Suprapubic skin (tissue), 3 donors: ENCODE results near the gene SLC28A1.

Source experiments
- CTCF ChIP-seq, 2 donors: fragments of 200-600 bp in 1 of 2; fragments of 450-650 bp in 1 of 2; sonication (generic) in 1 of 2; IDR thresholded peaks; one replicate each; pipeline ENCODE4 v1.5.1; 2016 to 2019; ENCODE audit warnings: antibody characterized with exemption in 2 of 2, mild to moderate bottlenecking in 1 of 2, moderate library complexity in 1 of 2
- POLR2A ChIP-seq, 2 donors: fragments of 450-650 bp; IDR thresholded peaks; one replicate each; pipeline ENCODE4 v1.6.1; 2017; ENCODE audit warnings: antibody characterized with exemption in 2 of 2, mild to moderate bottlenecking in 2 of 2, moderate library complexity in 2 of 2

- TF ChIP-seq POLR2A (IDR thresholded peaks at IDR 0.05) (no peak), CTCF (IDR thresholded peaks at IDR 0.05) (no peak)
Measured at GRCh38 chr15:84917452-84917851, 33.0 kb downstream of the SLC28A1 start.
